Measurements from ENCODE around the gene GTF2H1.
"Not testable (repeated sequence)": the region's sequence is repeated elsewhere in the genome, so short reads cannot be mapped to it uniquely, and the experiment has no call there.

The GTF2H1 gene

GRCh38 chr11:18374956-18375355 is 52.6 kb downstream of the GTF2H1 start:
- Mint-ChIP-seq H3K27me3 (ENCODE audit: low read depth) (no peaks in the 10 kb centered on the region), H3K36me3 (ENCODE audit: low read depth) (peaks cover 5% of the 10 kb centered on the region), H3K9me3 (no peaks in the 10 kb centered on the region), H3K4me1 (ENCODE audit: low read depth) (no peaks in the 10 kb centered on the region), H3K27ac (no peak overlapping the region), H3K4me3 (no peak overlapping the region)

DNA sequence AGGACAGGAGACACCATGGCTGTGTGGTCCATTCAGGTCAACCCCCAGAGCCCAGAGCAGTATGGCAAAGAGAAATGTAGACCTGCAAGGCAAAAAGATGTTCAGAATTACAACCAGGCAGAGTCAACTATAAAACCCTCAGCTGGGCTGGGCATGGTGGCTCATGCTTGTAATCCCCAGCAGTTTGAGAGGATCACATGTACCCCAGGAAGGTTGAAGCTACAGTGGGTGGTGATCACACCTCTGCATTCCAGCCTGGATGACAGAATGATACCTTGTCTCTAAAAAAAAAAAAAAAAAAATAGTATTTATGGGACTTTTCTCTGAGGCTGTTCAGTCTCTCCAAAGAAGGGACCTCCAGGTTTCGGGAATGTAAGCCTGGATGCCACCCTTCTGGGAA is 53.6 kb downstream of the GTF2H1 start:
- peaks cover 5% of the 10 kb centered on the region for H3K36me3 Mint-ChIP-seq (ENCODE audit: low read depth)
- no peaks in the 10 kb centered on the region for H3K4me1 Mint-ChIP-seq (ENCODE audit: low read depth)
- H3K27me3 Mint-ChIP-seq (ENCODE audit: low read depth) = no peaks in the 10 kb centered on the region
- no peak overlapping the region for H3K27ac Mint-ChIP-seq
- H3K9me3 Mint-ChIP-seq = no peaks in the 10 kb centered on the region
- H3K4me3 Mint-ChIP-seq = no peak overlapping the region

DNA sequence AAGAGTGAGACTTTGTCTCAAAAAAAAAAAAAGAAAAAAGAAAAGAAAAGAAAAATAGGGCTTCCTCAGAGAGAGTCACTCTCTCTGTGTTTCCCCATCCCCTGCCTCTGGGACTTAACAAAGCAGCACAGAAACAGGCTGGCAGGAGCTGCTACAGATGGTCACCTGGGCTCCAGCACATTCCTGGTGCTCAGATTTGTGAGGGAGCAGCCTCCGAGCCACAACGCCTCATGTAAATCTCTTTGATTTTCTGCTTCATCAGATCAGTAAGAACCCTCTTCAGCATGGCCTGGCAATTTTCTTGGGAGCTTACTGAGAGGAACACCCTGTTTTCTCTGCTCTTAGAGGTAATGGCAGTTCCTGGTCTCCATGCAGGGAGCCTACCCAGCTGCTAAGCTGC is 56.8 kb downstream of the GTF2H1 start:
- no peaks in the 10 kb centered on the region for H3K9me3 Mint-ChIP-seq
- no peak overlapping the region for H3K4me3 Mint-ChIP-seq
- no peaks in the 10 kb centered on the region for H3K27me3 Mint-ChIP-seq (ENCODE audit: low read depth)
- peaks cover 16% of the 10 kb centered on the region for H3K4me1 Mint-ChIP-seq (ENCODE audit: low read depth)
- H3K27ac Mint-ChIP-seq = no peak overlapping the region
- H3K36me3 Mint-ChIP-seq (ENCODE audit: low read depth) = no peaks in the 10 kb centered on the region

DNA sequence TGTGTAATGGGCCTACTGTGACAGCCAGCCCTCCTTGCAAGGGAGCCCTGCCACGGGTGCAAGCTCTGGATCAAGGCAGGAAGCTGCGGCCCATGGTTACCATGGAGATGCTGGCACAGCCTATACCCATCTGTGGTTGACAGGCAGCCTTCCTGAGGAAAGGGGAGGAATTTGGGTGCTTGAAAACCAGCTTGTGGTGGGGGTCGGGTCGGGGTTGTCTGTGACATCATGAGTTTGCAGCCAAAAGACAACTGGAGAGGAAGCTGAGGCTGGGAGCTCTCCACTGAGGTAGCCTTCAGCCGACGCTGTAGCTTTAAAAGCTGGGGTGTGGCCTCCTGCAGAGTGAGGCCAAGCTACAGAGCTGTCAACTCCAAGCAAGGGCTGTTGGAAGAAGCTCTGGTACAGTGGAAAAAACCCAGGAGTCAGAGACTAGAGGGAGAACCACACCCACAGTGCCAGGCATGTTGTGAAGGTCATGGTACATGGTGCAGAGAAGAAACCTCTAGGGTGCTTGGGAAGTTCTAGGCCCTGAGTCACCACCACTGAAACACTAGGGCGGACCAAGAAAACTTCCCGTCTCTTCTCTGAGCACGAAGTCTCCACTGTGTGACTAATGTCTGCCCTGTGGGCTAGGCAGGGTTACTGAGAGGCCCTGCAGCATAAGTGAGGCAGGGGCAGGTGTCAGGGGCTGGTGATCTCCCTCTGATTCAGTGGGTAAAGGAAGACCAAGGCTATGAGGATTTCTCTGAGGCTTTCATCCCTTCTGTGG is 61.2 kb downstream of the GTF2H1 start:
- no peaks in the 10 kb centered on the region for H3K9me3 Mint-ChIP-seq
- H3K36me3 Mint-ChIP-seq (ENCODE audit: low read depth) = no peaks in the 10 kb centered on the region
- no peaks in the 10 kb centered on the region for H3K27me3 Mint-ChIP-seq (ENCODE audit: low read depth)
- peak overlapping the region; percentile 98 for H3K27ac Mint-ChIP-seq
- peak overlapping the region; percentile 74 for H3K4me3 Mint-ChIP-seq
- H3K4me1 Mint-ChIP-seq (ENCODE audit: low read depth) = peaks cover 38% of the 10 kb centered on the region

DNA sequence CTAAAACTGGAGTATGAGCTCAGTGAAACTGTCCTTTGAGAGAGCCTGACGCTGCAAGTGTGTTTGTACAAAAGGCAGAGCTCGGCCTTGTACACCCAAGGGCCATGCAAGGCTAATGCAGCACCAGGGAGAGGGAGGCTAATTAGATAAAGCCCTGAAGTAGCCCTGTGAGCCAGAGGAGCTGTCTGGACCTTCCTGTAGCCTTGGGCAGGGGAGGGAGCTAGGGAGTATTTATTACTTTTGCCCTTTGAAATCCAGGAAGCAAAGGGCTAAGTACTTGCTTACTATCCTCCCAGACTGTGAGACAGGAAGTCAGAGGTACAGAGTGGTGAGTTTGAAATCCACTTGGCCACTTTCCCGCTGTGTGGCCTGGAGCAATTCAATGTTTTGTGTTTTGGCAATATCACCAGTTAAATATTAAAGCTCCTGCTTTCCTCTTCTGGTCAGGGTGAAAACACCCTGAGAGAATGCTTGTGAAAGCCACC is 61.8 kb downstream of the GTF2H1 start:
- H3K9me3 Mint-ChIP-seq = no peaks in the 10 kb centered on the region
- H3K27ac Mint-ChIP-seq = peak overlapping the region; percentile 98
- H3K27me3 Mint-ChIP-seq (ENCODE audit: low read depth) = no peaks in the 10 kb centered on the region
- H3K4me1 Mint-ChIP-seq (ENCODE audit: low read depth) = peaks cover 38% of the 10 kb centered on the region
- peak overlapping the region; percentile 74 for H3K4me3 Mint-ChIP-seq
- no peaks in the 10 kb centered on the region for H3K36me3 Mint-ChIP-seq (ENCODE audit: low read depth)

DNA sequence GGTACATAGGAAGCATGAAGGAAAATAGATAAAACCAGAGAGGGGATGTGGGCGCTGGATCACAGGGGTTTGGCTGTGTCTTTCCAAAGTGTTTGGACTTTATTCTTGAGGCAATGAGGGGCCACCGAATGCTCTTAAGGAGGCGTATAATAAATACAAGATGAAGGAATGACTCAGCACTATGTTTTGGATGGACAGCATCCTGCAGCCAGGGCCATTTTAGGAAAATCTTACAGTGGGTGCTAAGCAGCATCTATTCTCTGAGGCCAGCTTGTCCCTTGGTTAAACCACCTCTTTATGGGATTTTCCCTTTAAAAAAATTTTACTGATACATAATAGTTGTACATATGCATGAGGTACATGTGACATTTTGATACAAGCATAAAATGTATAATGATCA is 67.7 kb downstream of the GTF2H1 start:
- H3K36me3 Mint-ChIP-seq (ENCODE audit: low read depth) = peaks cover 5% of the 10 kb centered on the region
- peaks cover 42% of the 10 kb centered on the region for H3K4me1 Mint-ChIP-seq (ENCODE audit: low read depth)
- H3K9me3 Mint-ChIP-seq = no peaks in the 10 kb centered on the region
- H3K27me3 Mint-ChIP-seq (ENCODE audit: low read depth) = no peaks in the 10 kb centered on the region
- no peak overlapping the region for H3K4me3 Mint-ChIP-seq
- H3K27ac Mint-ChIP-seq = no peak overlapping the region

DNA sequence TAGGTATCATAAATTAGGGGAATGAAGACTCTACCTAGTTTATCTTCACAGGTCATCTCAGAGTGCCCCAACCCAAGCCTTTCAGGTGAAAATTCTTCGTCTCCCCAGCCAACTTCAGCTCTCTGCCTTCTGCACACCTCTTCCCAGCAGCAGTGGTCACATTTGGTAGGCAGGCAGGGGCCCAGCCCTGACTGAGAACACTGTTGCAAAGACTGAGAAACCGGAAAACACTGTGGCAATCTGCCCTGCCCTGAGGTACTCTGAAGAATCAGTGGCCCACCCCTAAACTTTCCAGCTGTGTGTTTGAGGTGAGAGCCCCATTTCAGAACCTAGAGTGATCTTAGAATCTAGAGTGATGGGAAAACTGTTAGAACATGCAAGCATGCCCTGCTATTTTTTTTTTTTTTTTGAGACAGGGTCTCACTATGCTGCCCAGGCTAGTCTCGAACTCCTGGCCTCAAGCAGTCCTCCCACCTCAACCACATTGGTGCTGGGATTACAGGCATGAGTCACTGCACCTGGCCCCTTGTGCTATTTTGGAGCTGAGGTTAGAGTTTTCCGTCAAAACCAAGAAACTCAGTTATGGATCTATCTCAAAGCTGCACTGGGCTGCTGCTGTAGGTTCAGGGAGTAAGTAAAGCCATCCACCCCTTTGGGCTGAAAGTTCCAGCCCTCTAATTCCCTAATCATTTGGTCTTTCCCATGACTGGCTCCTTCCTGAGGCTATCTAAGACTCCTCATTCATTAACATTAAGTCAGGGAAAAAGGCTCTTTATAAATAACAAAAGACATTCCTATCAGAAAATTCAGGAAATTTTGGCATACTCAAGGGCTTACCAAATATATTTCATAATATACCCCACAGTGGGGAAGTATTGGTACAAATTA is 70.3 kb downstream of the GTF2H1 start:
- Mint-ChIP-seq H3K4me1 (ENCODE audit: low read depth) (peaks cover 40% of the 10 kb centered on the region), H3K9me3 (no peaks in the 10 kb centered on the region), H3K27me3 (ENCODE audit: low read depth) (no peaks in the 10 kb centered on the region), H3K36me3 (ENCODE audit: low read depth) (peaks cover 23% of the 10 kb centered on the region), H3K27ac (peak overlapping the region; percentile 73), H3K4me3 (peak overlapping the region; percentile 45)

DNA sequence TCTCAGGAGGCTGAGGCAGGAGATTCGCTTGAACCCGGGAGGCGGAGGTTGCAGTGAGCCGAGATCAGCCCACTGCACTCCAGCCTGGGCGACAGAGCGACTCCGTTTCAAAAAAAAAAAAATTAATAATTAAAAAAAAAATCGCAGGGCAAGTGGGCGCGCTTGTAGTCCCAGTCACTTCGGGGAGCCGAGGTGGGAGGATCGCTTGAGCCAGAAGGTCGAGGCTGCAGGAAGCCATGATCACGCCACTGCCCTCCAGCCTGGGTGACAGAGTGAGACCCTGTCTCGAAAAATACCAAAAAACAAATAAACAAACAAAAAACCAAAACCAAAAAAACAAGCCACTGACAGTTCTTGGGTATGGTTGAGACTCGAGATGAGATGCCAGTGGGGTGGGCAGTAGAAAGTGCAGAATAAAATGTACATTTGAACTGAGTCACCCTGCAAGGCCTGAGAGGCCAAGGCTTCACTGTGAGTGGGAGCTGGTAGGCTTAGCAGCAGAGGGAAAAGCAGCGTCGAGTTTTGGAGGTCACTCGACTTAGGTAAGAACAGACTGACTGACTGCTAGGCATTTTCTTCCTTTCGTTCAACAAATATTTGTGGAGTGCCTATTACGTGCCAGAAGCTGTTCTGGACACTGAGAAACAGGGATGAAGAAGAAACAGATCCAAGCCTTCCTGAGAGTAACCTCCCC is 71.4 kb downstream of the GTF2H1 start:
- Mint-ChIP-seq H3K27ac (peak overlapping the region; percentile 95), H3K4me1 (ENCODE audit: low read depth) (peaks cover 42% of the 10 kb centered on the region), H3K9me3 (no peaks in the 10 kb centered on the region), H3K36me3 (ENCODE audit: low read depth) (peaks cover 30% of the 10 kb centered on the region), H3K4me3 (peak overlapping the region; percentile 98), H3K27me3 (ENCODE audit: low read depth) (no peaks in the 10 kb centered on the region)

DNA sequence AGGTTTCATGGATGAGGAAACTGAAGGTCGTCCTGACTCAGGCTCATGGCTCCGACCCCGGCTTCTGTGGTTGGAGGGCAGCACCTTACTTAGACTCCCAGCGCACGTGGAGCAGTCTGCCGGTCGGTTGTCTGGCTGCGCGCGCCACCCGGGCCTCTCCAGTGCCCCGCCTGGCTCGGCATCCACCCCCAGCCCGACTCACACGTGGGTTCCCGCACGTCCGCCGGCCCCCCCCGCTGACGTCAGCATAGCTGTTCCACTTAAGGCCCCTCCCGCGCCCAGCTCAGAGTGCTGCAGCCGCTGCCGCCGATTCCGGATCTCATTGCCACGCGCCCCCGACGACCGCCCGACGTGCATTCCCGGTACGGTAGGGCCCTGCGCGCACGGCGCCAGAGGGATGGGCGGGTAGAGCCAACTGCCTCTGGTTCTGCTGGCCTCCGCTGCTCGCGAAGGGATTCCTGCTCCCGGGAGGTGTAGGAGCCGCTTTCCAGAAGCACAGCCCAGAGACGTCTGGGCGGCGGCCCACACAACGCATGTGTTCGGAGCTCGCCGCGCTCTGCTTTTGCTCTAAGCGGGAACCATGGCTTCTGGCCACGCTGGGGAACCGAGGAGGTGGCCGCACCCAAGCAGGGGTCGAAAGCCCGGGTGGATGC is 72.0 kb downstream of the GTF2H1 start, which contains the start of gene LDHA:
TSS of gene LDHA (plus strand) at position 289 of the 653 bp plus-strand sequence. CDS start 2,280 bp downstream, outside the sequence.
- H3K36me3 Mint-ChIP-seq (ENCODE audit: low read depth) = peaks cover 37% of the 10 kb centered on the region
- no peaks in the 10 kb centered on the region for H3K9me3 Mint-ChIP-seq
- H3K27me3 Mint-ChIP-seq (ENCODE audit: low read depth) = no peaks in the 10 kb centered on the region
- peak within 1 kb of the TSS; percentile 95 for H3K27ac Mint-ChIP-seq
- H3K4me1 Mint-ChIP-seq (ENCODE audit: low read depth) = peaks cover 48% of the 10 kb centered on the region
- H3K4me3 Mint-ChIP-seq = peak within 1 kb of the TSS; percentile 98

GRCh38 chr11:18394928-18395734 is 72.8 kb downstream of the GTF2H1 start:
- H3K4me3 Mint-ChIP-seq = peak overlapping the region; percentile 98
- peak overlapping the region; percentile 95 for H3K27ac Mint-ChIP-seq
- no peaks in the 10 kb centered on the region for H3K9me3 Mint-ChIP-seq
- peaks cover 47% of the 10 kb centered on the region for H3K4me1 Mint-ChIP-seq (ENCODE audit: low read depth)
- H3K36me3 Mint-ChIP-seq (ENCODE audit: low read depth) = peaks cover 44% of the 10 kb centered on the region
- no peaks in the 10 kb centered on the region for H3K27me3 Mint-ChIP-seq (ENCODE audit: low read depth)

DNA sequence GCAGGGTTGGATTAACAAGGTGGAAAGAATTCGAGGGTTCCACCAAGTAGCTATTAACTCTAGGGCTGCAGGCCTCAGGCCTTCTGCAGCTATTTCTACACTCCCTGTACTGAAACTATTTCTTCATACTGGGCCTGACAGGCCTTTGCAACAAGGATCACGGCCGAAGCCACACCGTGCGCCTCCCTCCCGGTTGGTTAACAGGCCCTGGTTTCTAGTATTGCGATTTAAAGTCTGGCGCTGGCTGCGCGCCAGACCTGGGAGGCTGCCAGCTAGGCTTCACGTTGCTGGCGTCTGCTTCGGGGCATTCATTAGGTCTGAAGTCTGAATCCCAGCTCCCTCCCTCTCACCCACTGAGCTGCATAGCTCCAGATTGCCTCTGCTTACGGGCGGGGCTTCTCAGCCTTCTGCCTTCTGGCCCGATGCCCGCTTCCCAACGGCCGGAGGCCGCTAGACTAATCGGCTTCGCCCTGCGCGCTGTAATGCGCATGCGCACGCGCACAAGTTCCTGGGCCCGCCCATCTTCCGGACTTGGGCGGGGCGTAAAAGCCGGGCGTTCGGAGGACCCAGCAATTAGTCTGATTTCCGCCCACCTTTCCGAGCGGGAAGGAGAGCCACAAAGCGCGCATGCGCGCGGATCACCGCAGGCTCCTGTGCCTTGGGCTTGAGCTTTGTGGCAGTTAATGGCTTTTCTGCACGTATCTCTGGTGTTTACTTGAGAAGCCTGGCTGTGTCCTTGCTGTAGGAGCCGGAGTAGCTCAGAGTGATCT is 73.6 kb downstream of the GTF2H1 start:
- Mint-ChIP-seq H3K4me3 (peak overlapping the region; percentile 98), H3K27ac (peak overlapping the region; percentile 95), H3K27me3 (ENCODE audit: low read depth) (no peaks in the 10 kb centered on the region), H3K9me3 (no peaks in the 10 kb centered on the region), H3K36me3 (ENCODE audit: low read depth) (peaks cover 52% of the 10 kb centered on the region), H3K4me1 (ENCODE audit: low read depth) (peaks cover 52% of the 10 kb centered on the region)

DNA sequence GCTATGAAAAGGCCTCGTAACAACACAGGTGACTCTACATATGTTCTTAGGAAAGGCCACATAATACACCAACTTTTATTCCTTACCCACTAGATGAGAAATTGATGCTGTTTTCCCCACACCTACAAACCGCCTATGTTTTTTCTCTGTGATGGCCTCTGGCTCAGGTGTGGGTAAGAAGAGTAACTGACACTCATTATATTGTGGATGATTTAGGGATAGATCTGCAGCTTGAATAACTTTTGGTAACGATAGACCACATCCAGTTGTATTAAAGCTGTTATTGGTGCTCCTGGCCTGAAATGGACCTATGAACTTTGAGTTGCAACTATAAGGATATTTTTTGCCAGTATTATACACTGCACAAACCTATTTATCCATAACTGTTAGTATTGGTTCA is 75.6 kb downstream of the GTF2H1 start:
- Mint-ChIP-seq H3K4me1 (ENCODE audit: low read depth) (peaks cover 41% of the 10 kb centered on the region), H3K36me3 (ENCODE audit: low read depth) (peaks cover 62% of the 10 kb centered on the region), H3K27me3 (ENCODE audit: low read depth) (no peaks in the 10 kb centered on the region), H3K27ac (peak overlapping the region; percentile 60), H3K4me3 (peak overlapping the region; percentile 67), H3K9me3 (no peaks in the 10 kb centered on the region)

- peaks cover 40% of the 10 kb centered on the region for H3K4me1 Mint-ChIP-seq (ENCODE audit: low read depth)
- H3K4me3 Mint-ChIP-seq = not testable (repeated sequence)
These were observed 78.7 kb downstream of the GTF2H1 start for GRCh38 chr11:18401077-18401476.

More at GRCh38 chr11:18401077-18401476, 78.7 kb downstream of the GTF2H1 start:
- peaks cover 63% of the 10 kb centered on the region for H3K36me3 Mint-ChIP-seq (ENCODE audit: low read depth)
- not testable (repeated sequence) for H3K27me3 Mint-ChIP-seq (ENCODE audit: low read depth); H3K27ac Mint-ChIP-seq; H3K9me3 Mint-ChIP-seq

All from T-helper 1 cell treated with Interleukin-12 subunit alpha and Interleukin-12 subunit beta and Interleukin-4 antibody, amounts not matched to agents 30 μg/mL and 1 μg/mL, for 36 hours (primary cell).